ENCODE results near the gene MYO10. TPM values are rescaled to one million over a fixed set of nuclear protein-coding genes. Genes with fewer than 3 reads are reported as not detected.

Gene MYO10
- total and polyA plus RNA-seq, 4 donors = 27.9 to 77.7 (median 41.8) TPM

GRCh38 chr5:16668194-16668593 lies 267.9 kb downstream of the MYO10 start:
- Histone ChIP-seq H3K4me1 (ENCODE audit: control insufficient read depth, insufficient read depth, low read length) (peaks cover 26% of the 10 kb centered on the region), H3K27me3 (ENCODE audit: control insufficient read depth, insufficient read depth, low read length) (no peaks in the 10 kb centered on the region), H3K27ac (ENCODE audit: low read depth, low read length) (no peak overlapping the region), H3K36me3 (ENCODE audit: control insufficient read depth, insufficient read depth, low read length) (peaks cover 50% of the 10 kb centered on the region), H3K4me3 (ENCODE audit: low read depth, low read length) (no peak overlapping the region), H3K9me3 (ENCODE audit: control insufficient read depth, insufficient read depth, low read length) (no peaks in the 10 kb centered on the region)
- WGBS (ENCODE audit: insufficient coverage) = 85% methylated on average over 5 of the region's 11 CpGs
- DNase-seq (ENCODE audit: low read depth in 4 of 6, low spot score in 6 of 6) = no peak

GRCh38 chr5:16666883-16667398 lies 269.1 kb downstream of the MYO10 start:
- no peaks in the 10 kb centered on the region for H3K27me3 ChIP-seq (ENCODE audit: control insufficient read depth, insufficient read depth, low read length)
- H3K36me3 ChIP-seq (ENCODE audit: control insufficient read depth, insufficient read depth, low read length) = peaks cover 46% of the 10 kb centered on the region
- H3K27ac ChIP-seq (ENCODE audit: low read depth, low read length) = no peak overlapping the region
- H3K4me3 ChIP-seq (ENCODE audit: low read depth, low read length) = no peak overlapping the region
- no peaks in the 10 kb centered on the region for H3K9me3 ChIP-seq (ENCODE audit: control insufficient read depth, insufficient read depth, low read length)
- 44% methylated on average over 9 of the region's 11 CpGs for WGBS (ENCODE audit: insufficient coverage)
- peak in 2 of 6 donors; percentile 73 to 87 for DNase-seq (ENCODE audit: low read depth in 4 of 6, low spot score in 6 of 6)
- peaks cover 22% of the 10 kb centered on the region for H3K4me1 ChIP-seq (ENCODE audit: control insufficient read depth, insufficient read depth, low read length)

GRCh38 chr5:16666130-16666882 lies 269.8 kb downstream of the MYO10 start:
- H3K4me3 ChIP-seq (ENCODE audit: low read depth, low read length) = no peak overlapping the region
- DNase-seq (ENCODE audit: low read depth in 4 of 6, low spot score in 6 of 6) = no peak
- no peaks in the 10 kb centered on the region for H3K27me3 ChIP-seq (ENCODE audit: control insufficient read depth, insufficient read depth, low read length)
- WGBS (ENCODE audit: insufficient coverage) = 80% methylated on average over 13 of the region's 19 CpGs
- no peaks in the 10 kb centered on the region for H3K9me3 ChIP-seq (ENCODE audit: control insufficient read depth, insufficient read depth, low read length)
- H3K27ac ChIP-seq (ENCODE audit: low read depth, low read length) = no peak overlapping the region
- peaks cover 42% of the 10 kb centered on the region for H3K36me3 ChIP-seq (ENCODE audit: control insufficient read depth, insufficient read depth, low read length)
- H3K4me1 ChIP-seq (ENCODE audit: control insufficient read depth, insufficient read depth, low read length) = peaks cover 20% of the 10 kb centered on the region

GRCh38 chr5:16665601-16666000 lies 270.5 kb downstream of the MYO10 start:
- WGBS (ENCODE audit: insufficient coverage) = no CpG with 5 or more reads among the region's 3 CpGs
- no peaks in the 10 kb centered on the region for H3K27me3 ChIP-seq (ENCODE audit: control insufficient read depth, insufficient read depth, low read length)
- no peak for DNase-seq (ENCODE audit: low read depth in 4 of 6, low spot score in 6 of 6)

GRCh38 chr5:16664368-16664767 lies 271.7 kb downstream of the MYO10 start:
- no peak overlapping the region for H3K27ac ChIP-seq (ENCODE audit: low read depth, low read length)
- H3K4me3 ChIP-seq (ENCODE audit: low read depth, low read length) = no peak overlapping the region
- no peak for DNase-seq (ENCODE audit: low read depth in 4 of 6, low spot score in 6 of 6)
- no peaks in the 10 kb centered on the region for H3K27me3 ChIP-seq (ENCODE audit: control insufficient read depth, insufficient read depth, low read length)
- no peaks in the 10 kb centered on the region for H3K9me3 ChIP-seq (ENCODE audit: control insufficient read depth, insufficient read depth, low read length)
- peaks cover 30% of the 10 kb centered on the region for H3K36me3 ChIP-seq (ENCODE audit: control insufficient read depth, insufficient read depth, low read length)
- peaks cover 12% of the 10 kb centered on the region for H3K4me1 ChIP-seq (ENCODE audit: control insufficient read depth, insufficient read depth, low read length)
- WGBS (ENCODE audit: insufficient coverage) = 97% methylated on average over 5 of the region's 5 CpGs

More at GRCh38 chr5:16665601-16666000, 270.5 kb downstream of the MYO10 start:
- no peak overlapping the region for H3K27ac ChIP-seq (ENCODE audit: low read depth, low read length)
- peaks cover 35% of the 10 kb centered on the region for H3K36me3 ChIP-seq (ENCODE audit: control insufficient read depth, insufficient read depth, low read length)
- H3K4me3 ChIP-seq (ENCODE audit: low read depth, low read length) = no peak overlapping the region
- peaks cover 16% of the 10 kb centered on the region for H3K4me1 ChIP-seq (ENCODE audit: control insufficient read depth, insufficient read depth, low read length)
- H3K9me3 ChIP-seq (ENCODE audit: control insufficient read depth, insufficient read depth, low read length) = no peaks in the 10 kb centered on the region

GRCh38 chr5:16663840-16664239 lies 272.2 kb downstream of the MYO10 start:
- no peak overlapping the region for H3K27ac ChIP-seq (ENCODE audit: low read depth, low read length)
- no CpG with 5 or more reads among the region's 4 CpGs for WGBS (ENCODE audit: insufficient coverage)
- H3K4me3 ChIP-seq (ENCODE audit: low read depth, low read length) = no peak overlapping the region
- no peak for DNase-seq (ENCODE audit: low read depth in 4 of 6, low spot score in 6 of 6)
- peaks cover 12% of the 10 kb centered on the region for H3K4me1 ChIP-seq (ENCODE audit: control insufficient read depth, insufficient read depth, low read length)
- peaks cover 28% of the 10 kb centered on the region for H3K36me3 ChIP-seq (ENCODE audit: control insufficient read depth, insufficient read depth, low read length)
- no peaks in the 10 kb centered on the region for H3K27me3 ChIP-seq (ENCODE audit: control insufficient read depth, insufficient read depth, low read length)
- no peaks in the 10 kb centered on the region for H3K9me3 ChIP-seq (ENCODE audit: control insufficient read depth, insufficient read depth, low read length)

- H3K36me3 ChIP-seq (ENCODE audit: control insufficient read depth, insufficient read depth, low read length) = peaks cover 15% of the 10 kb centered on the region
- DNase-seq (ENCODE audit: low read depth in 4 of 6, low spot score in 6 of 6) = no peak
- no peak overlapping the region for H3K27ac ChIP-seq (ENCODE audit: low read depth, low read length)
- H3K27me3 ChIP-seq (ENCODE audit: control insufficient read depth, insufficient read depth, low read length) = no peaks in the 10 kb centered on the region
- no peak overlapping the region for H3K4me3 ChIP-seq (ENCODE audit: low read depth, low read length)
- no CpG with 5 or more reads among the region's 2 CpGs for WGBS (ENCODE audit: insufficient coverage)
- H3K4me1 ChIP-seq (ENCODE audit: control insufficient read depth, insufficient read depth, low read length) = peaks cover 7% of the 10 kb centered on the region
- no peaks in the 10 kb centered on the region for H3K9me3 ChIP-seq (ENCODE audit: control insufficient read depth, insufficient read depth, low read length)
These were observed 274.4 kb downstream of the MYO10 start for GRCh38 chr5:16661713-16662112.

GRCh38 chr5:16660982-16661381 lies 275.1 kb downstream of the MYO10 start:
- no peak for DNase-seq (ENCODE audit: low read depth in 4 of 6, low spot score in 6 of 6)
- no peaks in the 10 kb centered on the region for H3K9me3 ChIP-seq (ENCODE audit: control insufficient read depth, insufficient read depth, low read length)
- H3K4me3 ChIP-seq (ENCODE audit: low read depth, low read length) = no peak overlapping the region
- H3K27me3 ChIP-seq (ENCODE audit: control insufficient read depth, insufficient read depth, low read length) = no peaks in the 10 kb centered on the region
- 91% methylated on average over 5 of the region's 5 CpGs for WGBS (ENCODE audit: insufficient coverage)
- no peak overlapping the region for H3K27ac ChIP-seq (ENCODE audit: low read depth, low read length)
- H3K36me3 ChIP-seq (ENCODE audit: control insufficient read depth, insufficient read depth, low read length) = peaks cover 8% of the 10 kb centered on the region
- H3K4me1 ChIP-seq (ENCODE audit: control insufficient read depth, insufficient read depth, low read length) = no peaks in the 10 kb centered on the region

- Histone ChIP-seq H3K27ac (ENCODE audit: low read depth, low read length) (no peak overlapping the region), H3K27me3 (ENCODE audit: control insufficient read depth, insufficient read depth, low read length) (no peaks in the 10 kb centered on the region), H3K4me3 (ENCODE audit: low read depth, low read length) (no peak overlapping the region), H3K9me3 (ENCODE audit: control insufficient read depth, insufficient read depth, low read length) (no peaks in the 10 kb centered on the region), H3K36me3 (ENCODE audit: control insufficient read depth, insufficient read depth, low read length) (peaks cover 4% of the 10 kb centered on the region), H3K4me1 (ENCODE audit: control insufficient read depth, insufficient read depth, low read length) (no peaks in the 10 kb centered on the region)
- DNase-seq (ENCODE audit: low read depth in 4 of 6, low spot score in 6 of 6) = no peak
- no CpG with 5 or more reads among the region's 1 CpG for WGBS (ENCODE audit: insufficient coverage)
These were observed 276.6 kb downstream of the MYO10 start for GRCh38 chr5:16659536-16659935.

Data from spinal cord (tissue), 10 donors.